GM19238 (cell line): ENCODE data around the gene PAX1.

Experiments used
- DNase-seq: peaks from one replicate; pipeline ENCODE4 v3.0.0; 2011; ENCODE audit warnings: low spot score; ENCODE audit not compliant: insufficient read length

Gene PAX1

GRCh38 chr20:21702553-21703470 lies 2.7 kb upstream of the PAX1 start:
- no peak for DNase-seq

GRCh38 chr20:21703717-21704407 lies 1.6 kb upstream of the PAX1 start:
- no peak for DNase-seq

GRCh38 chr20:21704408-21705385 lies 767 bp upstream of the PAX1 start:
- no peak for DNase-seq

- DNase-seq: no peak
Measured at GRCh38 chr20:21706261-21707195, 1.1 kb downstream of the PAX1 start.

- no peak for DNase-seq
Measured at GRCh38 chr20:21707267-21707666, 1.8 kb downstream of the PAX1 start.

GRCh38 chr20:21707999-21708737 lies 2.7 kb downstream of the PAX1 start:
- DNase-seq: no peak

GRCh38 chr20:21708738-21709534 lies 3.5 kb downstream of the PAX1 start:
- DNase-seq: no peak

GRCh38 chr20:21709535-21709904 lies 4.1 kb downstream of the PAX1 start:
- no peak for DNase-seq

- no peak for DNase-seq
Measured at GRCh38 chr20:21710341-21710740, 4.9 kb downstream of the PAX1 start.

- no peak for DNase-seq
Measured at GRCh38 chr20:21710863-21711431, 5.5 kb downstream of the PAX1 start.

- DNase-seq: no peak
Measured at GRCh38 chr20:21712443-21713059, 7.1 kb downstream of the PAX1 start.

- no peak for DNase-seq
Measured at GRCh38 chr20:21713470-21713869, 8.0 kb downstream of the PAX1 start.

- DNase-seq: no peak
Measured at GRCh38 chr20:21713901-21714296, 8.4 kb downstream of the PAX1 start.

GRCh38 chr20:21714297-21715192 lies 9.1 kb downstream of the PAX1 start:
- no peak for DNase-seq

- DNase-seq: no peak
Measured at GRCh38 chr20:21715193-21715881, 9.9 kb downstream of the PAX1 start.

- DNase-seq: no peak
Measured at GRCh38 chr20:21719592-21720214, 14.2 kb downstream of the PAX1 start.
